PC-9 (cell line): Measurements from ENCODE around the gene NOL9. TPM values are rescaled to one million over a fixed set of nuclear protein-coding genes. Genes with fewer than 3 reads are reported as not detected.

Source experiments
- BruUV-seq: library from RNA; stranded (reverse); fragments of 400-500 nt; replicated peaks from 2 replicates; lab custom pipeline; 2021; lab: Mats Ljungman, UMichigan
- CTCF ChIA-PET: fragments of 300-600 bp; sonication (Branson Sonifier 250); formaldehyde crosslinking; loops from one replicate; lab custom pipeline; 2022; ENCODE audit warnings: antibody characterized with exemption; lab: Charles Lee
- POLR2A ChIA-PET: fragments of 300-600 bp; sonication (Branson Sonifier 250); formaldehyde crosslinking; loops from one replicate; lab custom pipeline; 2022; ENCODE audit warnings: antibody characterized with exemption; ENCODE audit not compliant: unreplicated experiment; lab: Charles Lee
- DNase-seq, 2 experiments: peaks; one replicate each; pipeline versions ENCODE4 v3.0.0 to v3.0.0-alpha.2; 2015 to 2022; ENCODE audit warnings: mixed read lengths in 1 of 2
- H2AFZ ChIP-seq: fragments of 200-600 bp; sonication (generic); 2 replicates; pipeline ENCODE4 v1.8.1; 2017; ENCODE audit warnings: antibody characterized with exemption
- H3F3A ChIP-seq: fragments of 200-600 bp; sonication (generic); 2 replicates; pipeline ENCODE4 v1.8.1; 2017; ENCODE audit warnings: antibody characterized with exemption, mild to moderate bottlenecking, low read depth; ENCODE audit not compliant: insufficient read depth
- H3K27ac ChIP-seq: fragments of 200-600 bp; sonication (generic); 2 replicates; pipeline ENCODE4 v1.6.1; 2016; ENCODE audit warnings: mixed run types
- H3K27me3 ChIP-seq: fragments of 200-600 bp; sonication (generic); 2 replicates; pipeline ENCODE4 v1.6.1; 2016; ENCODE audit warnings: low read depth, mixed run types; ENCODE audit not compliant: insufficient read depth
- H3K36me3 ChIP-seq: fragments of 200-600 bp; sonication (generic); 2 replicates; pipeline ENCODE4 v1.6.1; 2016; ENCODE audit warnings: low read depth, mixed run types
- H3K4me1 ChIP-seq: fragments of 200-600 bp; sonication (generic); replicated peaks from 2 replicates; pipeline ENCODE4 v1.6.1; 2016; ENCODE audit warnings: mixed run types; ENCODE audit not compliant: insufficient read depth
- H3K4me2 ChIP-seq: fragments of 200-600 bp; sonication (generic); 2 replicates; pipeline ENCODE4 v1.6.1; 2017; ENCODE audit warnings: mixed run types
- H3K4me3 ChIP-seq: fragments of 200-600 bp; sonication (generic); 2 replicates; pipeline ENCODE4 v1.6.1; 2016; ENCODE audit warnings: mixed run types
- H3K79me2 ChIP-seq: fragments of 200-600 bp; sonication (generic); 2 replicates; pipeline ENCODE4 v1.6.1; 2017; ENCODE audit warnings: low read depth, mixed run types
- H3K9me2 ChIP-seq: fragments of 200-600 bp; sonication (generic); 2 replicates; pipeline ENCODE4 v1.8.1; 2017; ENCODE audit warnings: mild to moderate bottlenecking; ENCODE audit not compliant: insufficient read depth
- H3K9me3 ChIP-seq: fragments of 200-600 bp; sonication (generic); 2 replicates; pipeline ENCODE4 v1.8.1; 2016; ENCODE audit warnings: low read depth; ENCODE audit not compliant: insufficient read depth
- H4K20me1 ChIP-seq: fragments of 200-600 bp; sonication (generic); 2 replicates; pipeline ENCODE4 v1.8.1; 2017; ENCODE audit not compliant: insufficient read depth
- CTCF ChIP-seq: fragments of 200-600 bp; sonication (generic); conservative IDR thresholded peaks from 2 replicates; pipeline ENCODE4 v1.6.1; 2017; ENCODE audit warnings: mixed run types, antibody characterized with exemption, mild to moderate bottlenecking, moderate library complexity
- EZH2 ChIP-seq: fragments of 200-600 bp; sonication (generic); IDR thresholded peaks from 2 replicates; pipeline ENCODE4 v1.8.0; 2017; ENCODE audit warnings: antibody characterized with exemption, low read depth
- intact Hi-C: fragments of 100-400 bp; cut with micrococcal nuclease; formaldehyde crosslinking; loops from one replicate; pipeline ENCODE4 v1.10.0; 2022; ENCODE audit not compliant: unreplicated experiment
- total RNA-seq: library from RNA; stranded (reverse); gene quantifications from 2 replicates; pipeline ENCODE4 v1.2.3, GENCODE V29; 2021

NOL9 gene
- total RNA-seq, 1 experiment from 2014 or later, result 28.4 TPM

- Histone ChIP-seq H4K20me1 (no peaks in the 10 kb centered on the region), H3K9me3 (no peaks in the 10 kb centered on the region), H2AFZ (no peak overlapping the region), H3K27me3 (no peaks in the 10 kb centered on the region), H3F3A (no peaks in the 10 kb centered on the region; the same call in 1 of the 2 replicates), H3K79me2 (no peaks in the 10 kb centered on the region), H3K9me2 (no peaks in the 10 kb centered on the region), H3K4me2 (no peak overlapping the region), H3K4me1 (peaks cover 5% of the 10 kb centered on the region; the same call in 1 of the 2 replicates), H3K4me3 (no peak overlapping the region), H3K36me3 (no peaks in the 10 kb centered on the region), H3K27ac (no peak overlapping the region)
- intact Hi-C loops, result no loop called here
- POLR2A ChIA-PET, result interaction anchor here (0.6 kb wide), 1 partner anchor 89 kb away, joined by 12 read pairs; the partner anchor contains the start of gene HES2
- TF ChIP-seq EZH2, result no peak
- no peak for TF ChIP-seq CTCF
- no TSS peak for BruUV-seq
- CTCF ChIA-PET, result no interaction called here
- no peak for DNase-seq
Measured at GRCh38 chr1:6508816-6509189, 45.5 kb downstream of the NOL9 start.

- Histone ChIP-seq H3K79me2 (no peaks in the 10 kb centered on the region), H4K20me1 (no peaks in the 10 kb centered on the region), H3K36me3 (no peaks in the 10 kb centered on the region), H3K4me1 (peaks cover 5% of the 10 kb centered on the region; the same call in 1 of the 2 replicates), H3K27me3 (no peaks in the 10 kb centered on the region), H3K4me2 (no peak overlapping the region), H3F3A (no peaks in the 10 kb centered on the region; the same call in 1 of the 2 replicates), H2AFZ (no peak overlapping the region), H3K27ac (no peak overlapping the region), H3K9me3 (no peaks in the 10 kb centered on the region), H3K4me3 (no peak overlapping the region), H3K9me2 (no peaks in the 10 kb centered on the region)
- ChIA-PET CTCF (no interaction called here), POLR2A (no interaction called here)
- TF ChIP-seq EZH2, result no peak
- no peak for TF ChIP-seq CTCF
- no peak for DNase-seq
- intact Hi-C loops, result no loop called here
- no TSS peak for BruUV-seq
Measured at GRCh38 chr1:6508154-6508815, 46.0 kb downstream of the NOL9 start.

- Histone ChIP-seq H3F3A (no peaks in the 10 kb centered on the region), H3K4me2 (no peak overlapping the region), H3K4me3 (no peak overlapping the region), H3K9me2 (no peaks in the 10 kb centered on the region), H4K20me1 (no peaks in the 10 kb centered on the region), H3K79me2 (no peaks in the 10 kb centered on the region), H3K27ac (no peak overlapping the region), H3K4me1 (no peaks in the 10 kb centered on the region), H3K27me3 (no peaks in the 10 kb centered on the region), H3K9me3 (no peaks in the 10 kb centered on the region), H2AFZ (no peak overlapping the region), H3K36me3 (no peaks in the 10 kb centered on the region)
- DNase-seq, result no peak
- TF ChIP-seq EZH2 (no peak), CTCF (no peak)
- intact Hi-C loops, result no loop called here
- POLR2A ChIA-PET, result no interaction called here
- CTCF ChIA-PET, result interaction anchor here (0.8 kb wide), 1 partner anchor 16 kb away, joined by 5 read pairs; no protein-coding TSS in a partner anchor
- no TSS peak for BruUV-seq
Measured at GRCh38 chr1:6507461-6507911, 46.8 kb downstream of the NOL9 start.
